Activated CD4-positive, alpha-beta memory T cell treated with anti-CD3 and anti-CD28 coated beads for 36 hours (primary cell): Measurements from ENCODE around the gene TEDC2. TPM values are rescaled to one million over a fixed set of nuclear protein-coding genes. Genes with fewer than 3 reads are reported as not detected.

Source experiments
- CTCF ChIA-PET: fragments of 350-600 bp; sonication (Branson Sonifier 250); formaldehyde crosslinking; loops from one replicate; lab custom pipeline; 2021; ENCODE audit warnings: antibody characterized with exemption, inconsistent platforms; lab: Charles Lee
- POLR2A ChIA-PET: fragments of 350-600 bp; sonication (Branson Sonifier 250); formaldehyde crosslinking; loops from one replicate; lab custom pipeline; 2021; ENCODE audit warnings: antibody characterized with exemption; lab: Charles Lee
- DNase-seq: peaks from one replicate; pipeline ENCODE4 v3.0.0-alpha.2; 2020
- H3K27ac Mint-ChIP-seq: one replicate; pipeline ENCODE4 v1.8.0; 2021; ENCODE audit warnings: mixed read lengths
- H3K27me3 Mint-ChIP-seq: one replicate; pipeline ENCODE4 v1.8.0; 2021; ENCODE audit warnings: mixed read lengths
- H3K36me3 Mint-ChIP-seq: one replicate; pipeline ENCODE4 v1.8.0; 2021; ENCODE audit warnings: mixed read lengths
- H3K4me1 Mint-ChIP-seq: one replicate; pipeline ENCODE4 v1.8.0; 2021; ENCODE audit warnings: low read depth, mixed read lengths
- H3K4me3 Mint-ChIP-seq: one replicate; pipeline ENCODE4 v1.8.0; 2021; ENCODE audit warnings: mild to moderate bottlenecking, mixed read lengths
- H3K9me3 Mint-ChIP-seq: one replicate; pipeline ENCODE4 v1.8.0; 2021; ENCODE audit warnings: mixed read lengths
- intact Hi-C: fragments of 100-400 bp; cut with micrococcal nuclease; formaldehyde crosslinking; loops from one replicate; pipeline ENCODE4 v1.15.1; 2023
- total RNA-seq, 2 experiments: library from RNA; stranded (reverse); gene quantifications; one replicate each; pipeline ENCODE4 v1.2.3, GENCODE V29; 2021

The TEDC2 gene
- total RNA-seq, 2 experiments from 2014 or later, result 23.9 to 24.3 TPM

DNA sequence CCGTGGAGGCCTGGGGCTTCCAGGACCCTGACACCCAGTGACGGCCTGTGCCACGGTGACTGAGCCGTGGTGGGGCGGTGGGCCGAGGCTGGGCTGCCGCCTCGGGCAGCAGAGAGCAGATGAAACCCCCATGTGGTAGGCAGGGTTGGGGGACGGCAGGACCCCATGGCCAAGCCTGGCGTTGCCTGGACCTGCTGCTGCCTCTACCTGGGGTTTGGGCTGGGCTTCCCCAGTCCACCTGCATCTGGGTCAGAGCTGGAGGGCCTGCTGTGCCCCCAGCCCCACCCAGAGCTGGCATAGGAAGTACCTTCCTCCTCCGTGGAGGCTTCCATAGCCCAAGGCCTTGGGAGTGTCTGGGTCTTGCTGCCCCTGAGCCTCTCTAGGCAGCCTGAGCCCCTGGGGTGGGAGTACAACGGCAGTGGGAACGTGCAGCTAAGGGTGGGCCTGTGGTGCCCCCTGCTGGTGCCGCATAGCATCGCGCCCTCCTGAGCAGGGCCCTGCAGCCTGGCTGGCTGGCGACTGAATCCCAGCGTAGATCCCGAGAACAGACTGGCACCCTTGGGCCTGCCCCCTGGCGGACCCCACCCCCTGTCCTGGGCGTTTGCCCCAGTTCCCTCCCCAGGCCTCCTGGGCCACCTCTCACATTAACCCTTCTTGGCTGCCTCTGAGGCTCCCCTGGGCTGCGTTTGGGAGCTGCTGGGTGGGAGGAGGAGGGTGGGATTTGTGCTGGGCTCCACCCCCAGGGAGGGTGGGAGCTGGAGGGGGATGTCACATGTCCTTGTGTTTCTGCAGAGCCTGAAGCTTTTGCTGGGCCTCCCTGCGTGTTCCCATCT is 41.2 kb downstream of the TEDC2 start:
- no peaks in the 10 kb centered on the region for H3K4me1 Mint-ChIP-seq
- no peak overlapping the region for H3K4me3 Mint-ChIP-seq
- peak; percentile 85 for DNase-seq
- H3K9me3 Mint-ChIP-seq, result no peaks in the 10 kb centered on the region
- intact Hi-C loops, result loop anchor here (2.0 to 10.0 kb wide), 2 partner anchors 160 to 306 kb away; partner anchors contain the start of genes ABCA3 and CASKIN1
- no peaks in the 10 kb centered on the region for H3K36me3 Mint-ChIP-seq
- no peaks in the 10 kb centered on the region for H3K27me3 Mint-ChIP-seq
- POLR2A ChIA-PET, result interaction anchor here (1.1 kb wide), 1 partner anchor 31 kb away, joined by 3 read pairs; no protein-coding TSS in a partner anchor
- CTCF ChIA-PET, result interaction anchor here (0.7 to 2.9 kb wide), 29 partner anchors 9 to 307 kb away, joined by 3 to 21 read pairs (median 4); partner anchors contain the start of genes ABCA3, ATP6V0C, CCNF and CEMP1
- H3K27ac Mint-ChIP-seq, result no peak overlapping the region

GRCh38 chr16:2501946-2502895 is 42.3 kb downstream of the TEDC2 start:
- no peak overlapping the region for H3K4me3 Mint-ChIP-seq
- no peaks in the 10 kb centered on the region for H3K9me3 Mint-ChIP-seq
- DNase-seq, result no peak
- H3K27me3 Mint-ChIP-seq, result no peaks in the 10 kb centered on the region
- no peaks in the 10 kb centered on the region for H3K4me1 Mint-ChIP-seq
- CTCF ChIA-PET, result interaction anchor here (0.7 to 2.9 kb wide), 18 partner anchors 10 to 308 kb away, joined by 3 to 21 read pairs (median 5); partner anchors contain the start of genes ATP6V0C, CCNF, CEMP1 and E4F1
- H3K36me3 Mint-ChIP-seq, result no peaks in the 10 kb centered on the region
- POLR2A ChIA-PET, result interaction anchor here (1.1 kb wide), 1 partner anchor 32 kb away, joined by 3 read pairs; no protein-coding TSS in a partner anchor
- no peak overlapping the region for H3K27ac Mint-ChIP-seq
- intact Hi-C loops, result loop anchor here (2.0 to 10.0 kb wide), 2 partner anchors 161 to 307 kb away; partner anchors contain the start of genes ABCA3 and CASKIN1

- intact Hi-C loops, result loop anchor here (10.0 kb wide), 1 partner anchor 311 kb away; the partner anchor contains the start of gene CASKIN1
These were observed 45.8 kb downstream of the TEDC2 start for GRCh38 chr16:2505695-2506094.

DNA sequence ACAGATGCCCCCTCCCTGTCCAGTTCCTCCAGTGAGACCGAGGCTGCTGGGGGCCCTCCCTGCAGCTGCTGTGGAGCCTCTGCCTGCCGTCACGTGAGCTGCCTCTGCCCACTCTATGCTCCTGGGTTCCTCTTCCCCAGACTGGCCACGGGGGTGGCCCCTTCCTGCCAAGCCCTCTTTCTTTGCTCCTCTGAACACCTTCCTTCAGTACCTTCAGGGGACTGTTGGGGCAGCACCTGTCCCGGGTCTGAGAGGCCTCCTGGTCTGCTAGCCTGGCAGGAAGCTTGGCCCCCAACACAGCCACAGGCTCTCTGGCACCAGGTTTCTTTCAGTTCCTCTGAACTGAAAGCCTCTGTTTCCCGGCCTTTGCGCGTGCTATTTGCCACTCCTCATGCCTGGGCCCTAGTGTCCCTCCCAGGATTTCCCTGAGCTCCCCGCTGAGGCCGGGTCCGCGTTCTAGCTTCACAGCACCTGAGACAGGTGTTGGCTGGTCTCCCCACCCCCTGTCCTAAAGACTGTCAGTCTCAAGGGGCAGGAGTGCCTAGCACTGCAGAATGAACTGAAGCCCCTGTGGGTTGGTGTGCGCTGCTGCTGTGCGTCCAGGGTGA is 47.2 kb downstream of the TEDC2 start:
- no peaks in the 10 kb centered on the region for H3K4me1 Mint-ChIP-seq
- H3K9me3 Mint-ChIP-seq, result no peaks in the 10 kb centered on the region
- H3K27me3 Mint-ChIP-seq, result no peaks in the 10 kb centered on the region
- H3K4me3 Mint-ChIP-seq, result no peak overlapping the region
- POLR2A ChIA-PET, result no interaction called here
- DNase-seq, result no peak
- CTCF ChIA-PET, result no interaction called here
- H3K36me3 Mint-ChIP-seq, result no peaks in the 10 kb centered on the region
- intact Hi-C loops, result loop anchor here (10.0 kb wide), 1 partner anchor 312 kb away; the partner anchor contains the start of gene CASKIN1
- no peak overlapping the region for H3K27ac Mint-ChIP-seq

More at GRCh38 chr16:2505695-2506094, 45.8 kb downstream of the TEDC2 start:
- no peaks in the 10 kb centered on the region for H3K4me1 Mint-ChIP-seq
- no peak overlapping the region for H3K4me3 Mint-ChIP-seq
- CTCF ChIA-PET, result no interaction called here
- no peak overlapping the region for H3K27ac Mint-ChIP-seq
- H3K27me3 Mint-ChIP-seq, result no peaks in the 10 kb centered on the region
- H3K9me3 Mint-ChIP-seq, result no peaks in the 10 kb centered on the region
- H3K36me3 Mint-ChIP-seq, result no peaks in the 10 kb centered on the region
- POLR2A ChIA-PET, result no interaction called here
- no peak for DNase-seq

GRCh38 chr16:2507665-2508064 is 47.8 kb downstream of the TEDC2 start:
- Mint-ChIP-seq H3K36me3 (no peaks in the 10 kb centered on the region), H3K27me3 (no peaks in the 10 kb centered on the region), H3K4me3 (no peak overlapping the region), H3K9me3 (no peaks in the 10 kb centered on the region), H3K27ac (no peak overlapping the region), H3K4me1 (no peaks in the 10 kb centered on the region)
- no peak for DNase-seq
- CTCF ChIA-PET, result no interaction called here
- POLR2A ChIA-PET, result no interaction called here
- intact Hi-C loops, result loop anchor here (10.0 kb wide), 1 partner anchor 313 kb away; the partner anchor contains the start of gene CASKIN1

DNA sequence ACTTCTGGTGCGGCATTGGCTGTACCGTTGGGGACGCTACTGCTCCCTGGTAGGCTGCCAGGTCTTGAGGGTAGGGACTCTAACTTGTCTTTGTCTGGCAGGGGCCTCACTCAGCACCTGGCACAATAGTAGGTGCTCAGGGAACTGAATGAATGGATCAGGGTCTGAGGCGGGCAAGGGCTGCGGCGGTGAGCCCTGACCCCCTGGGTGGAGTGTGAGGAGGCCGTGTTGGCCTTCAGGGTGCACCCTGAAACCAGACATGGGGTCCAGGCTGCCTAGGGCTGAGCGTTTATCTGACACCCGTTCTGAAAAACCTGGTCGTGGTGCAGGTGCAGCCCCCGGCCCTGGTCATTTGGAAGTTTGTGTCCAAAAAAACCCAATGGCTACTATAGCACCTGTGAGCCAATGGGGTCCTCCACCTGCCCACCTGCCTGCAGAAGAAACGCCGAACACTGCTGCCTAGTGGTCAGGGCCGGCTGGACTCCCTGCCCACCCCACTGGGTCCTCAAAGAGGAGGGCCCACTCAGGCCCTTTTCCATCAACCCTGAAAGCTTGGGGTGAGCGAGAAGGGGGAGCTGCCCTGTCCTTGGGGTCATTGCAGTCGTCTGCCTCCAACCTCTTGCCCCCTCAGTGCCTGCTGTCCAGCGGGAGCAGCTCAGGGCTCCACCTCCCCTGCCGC is 49.0 kb downstream of the TEDC2 start:
- peaks cover under 1% of the 10 kb centered on the region for H3K36me3 Mint-ChIP-seq
- H3K27me3 Mint-ChIP-seq, result no peaks in the 10 kb centered on the region
- POLR2A ChIA-PET, result no interaction called here
- CTCF ChIA-PET, result no interaction called here
- DNase-seq, result no peak
- H3K4me1 Mint-ChIP-seq, result peaks cover 7% of the 10 kb centered on the region
- no peak overlapping the region for H3K4me3 Mint-ChIP-seq
- intact Hi-C loops, result loop anchor here (10.0 kb wide), 1 partner anchor 314 kb away; the partner anchor contains the start of gene CASKIN1
- H3K9me3 Mint-ChIP-seq, result no peaks in the 10 kb centered on the region
- no peak overlapping the region for H3K27ac Mint-ChIP-seq

DNA sequence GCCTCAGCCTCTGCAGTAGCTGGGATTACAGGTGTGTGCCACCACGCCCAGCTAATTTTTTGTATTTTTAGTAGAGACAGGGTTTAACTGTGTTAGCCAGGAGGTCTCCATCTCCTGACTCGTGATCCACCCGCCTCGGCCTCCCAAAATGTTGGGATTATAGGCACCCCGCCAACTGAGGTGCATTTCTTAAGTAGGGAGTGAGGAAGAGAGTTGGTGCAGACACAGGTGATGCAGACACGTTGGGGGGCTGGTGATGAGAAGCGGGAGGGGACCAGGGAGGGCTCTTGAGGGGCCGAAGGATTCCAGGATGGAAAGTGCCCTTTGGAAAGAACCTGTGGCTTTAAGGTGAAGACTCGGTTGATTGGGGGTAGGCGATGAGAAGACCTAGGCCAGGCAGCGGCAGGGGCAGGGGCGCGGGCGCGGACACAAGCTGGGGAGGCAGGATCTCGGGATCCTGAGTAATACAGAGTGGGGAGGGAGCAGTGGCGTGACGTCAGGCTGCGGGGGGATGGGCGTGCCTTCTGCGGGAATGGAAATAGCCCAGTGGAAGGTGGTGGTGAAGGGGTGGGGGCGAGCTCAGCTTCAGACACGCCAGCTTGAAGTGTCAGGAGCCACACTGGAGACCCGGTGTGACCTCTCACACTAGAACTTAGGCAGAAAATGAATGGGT is 51.4 kb downstream of the TEDC2 start:
- DNase-seq, result no peak
- Mint-ChIP-seq H3K4me3 (no peak overlapping the region), H3K36me3 (peaks cover 4% of the 10 kb centered on the region), H3K27ac (no peak overlapping the region), H3K9me3 (no peaks in the 10 kb centered on the region), H3K4me1 (peaks cover 24% of the 10 kb centered on the region), H3K27me3 (no peaks in the 10 kb centered on the region)
- ChIA-PET CTCF (no interaction called here), POLR2A (interaction anchor here (0.5 kb wide), 1 partner anchor 28 kb away, joined by 3 read pairs; no protein-coding TSS in a partner anchor)
- intact Hi-C loops, result no loop called here

GRCh38 chr16:2511996-2512734 is 52.3 kb downstream of the TEDC2 start:
- Mint-ChIP-seq H3K27ac (no peak overlapping the region), H3K36me3 (peaks cover 4% of the 10 kb centered on the region), H3K27me3 (no peaks in the 10 kb centered on the region), H3K4me3 (no peak overlapping the region), H3K4me1 (peaks cover 33% of the 10 kb centered on the region), H3K9me3 (no peaks in the 10 kb centered on the region)
- intact Hi-C loops, result loop anchor here (2.0 kb wide), 1 partner anchor 21 kb away; no protein-coding TSS in a partner anchor
- CTCF ChIA-PET, result interaction anchor here (1.2 kb wide), 1 partner anchor 11 kb away, joined by 6 read pairs; no protein-coding TSS in a partner anchor
- POLR2A ChIA-PET, result interaction anchor here (0.5 kb wide), 1 partner anchor 27 kb away, joined by 3 read pairs; no protein-coding TSS in a partner anchor
- no peak for DNase-seq

- Mint-ChIP-seq H3K9me3 (no peaks in the 10 kb centered on the region), H3K4me1 (peaks cover 37% of the 10 kb centered on the region), H3K27me3 (no peaks in the 10 kb centered on the region), H3K36me3 (peaks cover 4% of the 10 kb centered on the region), H3K4me3 (peak overlapping the region; percentile 90), H3K27ac (peak overlapping the region; percentile 91)
- ChIA-PET CTCF (interaction anchor here (0.8 to 1.2 kb wide), 2 partner anchors 11 to 318 kb away, joined by 3 to 6 read pairs; no protein-coding TSS in a partner anchor), POLR2A (interaction anchor here (1.7 kb wide), 1 partner anchor 20 kb away, joined by 7 read pairs; no protein-coding TSS in a partner anchor)
- DNase-seq, result no peak
- intact Hi-C loops, result loop anchor here (2.0 kb wide), 1 partner anchor 20 kb away; no protein-coding TSS in a partner anchor
These were observed 53.0 kb downstream of the TEDC2 start for GRCh38 chr16:2512735-2513404.
